IPS-NIHi7 (cell line): ENCODE measurements around the gene NEK6.

Experiments used
- DNase-seq: peaks from one replicate; pipeline ENCODE4 v3.0.0; 2012; ENCODE audit warnings: mixed read lengths; ENCODE audit errors: extremely low spot score

The NEK6 gene

GRCh38 chr9:124261736-124262648 lies 4.2 kb downstream of the NEK6 start:
- no peak for DNase-seq

- no peak for DNase-seq
Measured at GRCh38 chr9:124262649-124262972, 4.9 kb downstream of the NEK6 start.

DNA sequence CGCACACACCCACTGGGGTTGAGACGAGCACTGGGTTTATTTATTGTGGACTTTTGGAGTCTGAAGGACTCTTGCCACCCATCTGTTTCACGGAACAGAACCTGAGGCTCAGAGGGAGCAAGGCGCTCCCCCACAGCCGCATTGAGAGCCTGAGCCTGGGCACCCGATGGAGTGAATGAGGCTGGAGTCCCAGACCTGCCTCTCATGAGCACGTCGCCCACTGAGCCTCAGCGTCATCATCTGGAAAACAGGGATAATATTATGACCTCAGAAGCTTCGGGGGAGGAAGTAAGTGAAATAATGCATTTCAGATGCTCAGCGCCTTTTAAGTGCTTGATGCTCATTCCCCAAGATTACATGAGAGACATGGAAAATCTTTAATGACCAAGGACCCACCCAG lies 5.5 kb downstream of the NEK6 start:
- DNase-seq, result no peak

- no peak for DNase-seq
Measured at GRCh38 chr9:124263800-124264426, 6.2 kb downstream of the NEK6 start.

DNA sequence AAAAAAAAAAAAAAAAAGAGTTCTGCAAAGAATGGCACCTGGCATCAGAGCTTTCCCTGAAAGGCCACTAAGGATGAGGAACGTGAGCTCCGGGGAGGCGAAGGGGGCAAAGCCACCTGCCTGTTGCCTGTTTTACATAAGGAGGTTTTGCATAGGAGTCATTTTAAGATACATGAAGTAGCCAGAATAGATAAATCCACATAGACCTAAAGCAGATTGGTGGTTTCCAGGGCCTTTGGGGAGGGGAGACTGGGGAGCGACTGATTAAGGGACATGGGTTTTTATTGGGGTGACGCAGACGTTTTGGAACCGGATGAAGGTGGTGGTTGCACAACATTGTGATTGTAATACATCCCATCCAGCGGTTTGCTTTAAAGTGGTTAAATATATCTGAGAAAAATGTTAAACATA lies 7.1 kb downstream of the NEK6 start:
- no peak for DNase-seq

GRCh38 chr9:124265551-124265950 lies 7.8 kb downstream of the NEK6 start:
- DNase-seq, result no peak

- DNase-seq, result no peak
Measured at GRCh38 chr9:124266139-124266825, 8.5 kb downstream of the NEK6 start.

- DNase-seq, result no peak
Measured at GRCh38 chr9:124266826-124267201, 9.1 kb downstream of the NEK6 start.

DNA sequence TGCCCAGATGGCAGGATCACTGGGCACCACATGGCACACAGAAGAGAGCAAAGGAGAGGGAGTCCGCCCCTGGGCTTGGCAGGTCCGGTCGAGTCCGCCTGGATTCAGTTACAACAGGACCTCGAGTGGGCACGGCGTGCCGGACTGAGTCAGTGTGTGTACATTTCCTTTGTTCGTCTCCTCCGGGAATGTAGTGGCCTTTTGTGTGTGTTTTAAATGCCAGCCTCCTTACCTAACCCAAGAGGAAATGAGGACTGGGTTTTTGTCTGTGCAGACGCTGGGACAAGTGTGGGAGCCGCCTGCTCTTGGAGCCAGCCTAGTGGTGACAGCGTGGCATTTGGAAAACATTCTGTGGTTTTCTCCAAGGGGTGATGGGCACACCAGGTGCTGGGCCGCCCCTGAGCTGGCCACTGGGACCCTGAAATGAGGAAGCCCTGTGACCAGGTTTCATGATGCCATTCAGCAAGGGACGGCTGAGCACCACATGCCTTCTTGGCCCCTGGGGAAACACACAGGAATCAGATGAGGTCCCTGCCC lies 9.6 kb downstream of the NEK6 start:
- DNase-seq, result no peak

GRCh38 chr9:124268248-124268647 lies 10.5 kb downstream of the NEK6 start:
- DNase-seq, result no peak

GRCh38 chr9:124268661-124269060 lies 10.9 kb downstream of the NEK6 start:
- no peak for DNase-seq

GRCh38 chr9:124269556-124269955 lies 11.8 kb downstream of the NEK6 start:
- no peak for DNase-seq

- no peak for DNase-seq
Measured at GRCh38 chr9:124270504-124271335, 13.0 kb downstream of the NEK6 start.

DNA sequence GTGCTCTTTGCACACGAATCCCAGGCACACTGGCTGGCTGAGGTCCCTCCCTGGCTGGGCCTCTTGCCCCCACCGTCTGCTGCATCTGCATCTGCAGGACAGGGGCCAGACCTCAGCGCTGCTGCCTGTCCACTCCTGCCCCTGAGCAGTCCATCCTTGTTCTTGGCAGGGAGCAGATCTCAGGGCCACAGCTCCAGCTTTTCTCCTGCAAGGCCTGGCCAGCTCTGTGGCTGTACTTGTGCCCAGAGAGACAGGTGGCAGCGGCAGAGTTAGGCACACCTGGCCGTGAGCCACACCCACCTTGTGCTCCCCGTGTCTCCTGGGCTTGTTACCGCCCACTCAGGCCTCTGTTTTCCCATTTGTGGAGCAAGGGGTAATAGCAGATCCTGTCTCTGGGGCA lies 13.9 kb downstream of the NEK6 start:
- no peak for DNase-seq

GRCh38 chr9:124272118-124272517 lies 14.4 kb downstream of the NEK6 start:
- DNase-seq, result no peak

DNA sequence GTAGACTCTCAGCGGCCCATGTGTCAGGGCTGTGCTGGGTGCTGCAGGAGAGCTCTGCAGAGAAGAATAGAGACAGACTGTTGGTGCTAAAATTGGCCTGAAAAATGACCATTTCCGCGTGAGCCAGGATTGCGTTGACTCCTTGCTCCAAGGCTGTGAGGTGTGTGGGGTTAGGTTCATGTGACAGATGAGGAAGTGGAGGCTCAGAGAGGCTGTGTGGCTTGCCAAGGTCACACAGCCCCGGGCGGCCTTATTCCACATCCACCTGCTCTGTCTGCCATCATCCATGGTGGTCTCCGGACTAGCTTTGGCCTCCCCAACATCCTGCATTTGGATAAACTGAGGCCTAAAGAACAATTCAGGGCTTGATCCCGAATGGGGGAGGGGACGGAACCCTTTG lies 15.2 kb downstream of the NEK6 start:
- no peak for DNase-seq

DNA sequence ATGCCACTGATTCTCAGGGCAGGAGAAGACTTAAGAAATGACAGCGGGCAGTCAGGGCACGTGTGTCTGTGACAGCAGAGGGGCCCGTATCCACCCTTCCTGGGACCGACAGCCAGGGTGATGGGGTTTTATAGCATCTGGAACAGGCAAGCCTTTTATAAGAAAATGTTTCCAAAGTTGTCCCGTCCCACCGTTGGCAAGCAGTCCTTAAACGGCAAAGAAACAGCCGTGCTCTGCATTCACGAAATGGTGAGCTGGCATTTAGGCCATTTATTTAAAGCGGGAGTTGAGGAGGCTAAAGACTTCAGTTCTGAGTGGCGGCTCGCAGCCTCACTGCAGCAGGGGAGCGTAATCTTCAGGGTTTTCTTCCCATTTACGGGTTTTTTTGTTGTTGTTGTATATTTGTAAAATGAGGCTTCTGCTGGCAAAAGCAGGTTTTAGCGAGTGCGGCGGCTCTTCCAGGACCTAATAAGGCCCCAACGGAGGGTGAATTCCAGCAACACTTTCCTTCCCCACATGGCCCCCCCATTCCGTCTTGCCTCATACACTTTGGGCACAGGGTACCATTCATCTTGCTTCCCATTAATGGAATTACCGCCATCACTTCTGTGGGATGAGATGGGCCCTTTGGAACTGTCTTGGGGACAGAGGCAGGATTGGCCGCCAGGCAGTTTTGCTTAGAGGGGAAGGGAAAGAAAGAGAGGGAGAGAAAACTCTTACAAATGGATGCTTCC lies 15.8 kb downstream of the NEK6 start:
- DNase-seq, result no peak

GRCh38 chr9:124274226-124274625 lies 16.5 kb downstream of the NEK6 start:
- DNase-seq, result no peak

DNA sequence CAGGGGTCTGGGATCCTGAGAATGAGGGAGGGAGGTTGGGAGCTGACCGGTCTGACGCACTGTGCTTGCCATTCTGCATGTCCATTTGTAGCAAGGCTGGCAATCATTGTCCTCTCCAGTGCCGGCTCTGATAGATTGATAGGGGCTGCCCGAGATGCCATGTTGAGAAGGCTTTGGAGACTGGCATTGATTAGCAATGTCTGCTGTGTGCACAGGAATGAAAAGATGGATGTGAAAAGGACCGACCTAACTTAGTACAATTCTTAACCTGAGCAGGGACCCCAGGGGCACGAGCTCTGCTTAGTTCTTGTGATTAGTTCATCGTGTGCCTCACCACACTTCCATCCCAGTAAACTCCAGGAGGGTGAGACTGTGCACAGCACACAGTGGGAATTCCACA lies 17.0 kb downstream of the NEK6 start:
- DNase-seq, result no peak

GRCh38 chr9:124277420-124277819 lies 19.7 kb downstream of the NEK6 start:
- DNase-seq, result no peak

DNA sequence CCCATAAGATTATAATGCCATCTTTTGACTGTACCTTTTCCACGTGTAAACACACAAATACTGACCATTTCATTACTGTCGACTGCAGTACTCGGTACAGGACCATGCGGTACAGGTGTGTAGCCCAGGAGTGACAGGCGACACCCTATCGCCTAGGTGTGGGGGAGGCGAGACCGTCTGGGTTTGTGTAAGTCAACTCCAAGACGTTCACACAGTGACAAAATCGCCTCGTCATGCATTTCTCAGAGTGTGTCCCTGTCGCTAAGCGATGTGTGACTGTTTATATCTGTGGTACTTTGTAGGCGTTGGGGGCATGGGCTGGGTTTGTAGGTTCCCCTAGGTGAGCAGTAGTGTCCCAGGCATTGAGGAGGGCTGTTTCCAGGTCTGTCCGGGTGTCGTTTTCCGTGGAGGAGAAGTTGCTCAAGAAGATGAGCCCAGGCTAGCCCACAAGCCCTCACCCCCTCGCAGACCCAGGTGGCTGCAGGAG lies 20.3 kb downstream of the NEK6 start:
- no peak for DNase-seq
